ENCODE results near the gene MGA.

The MGA gene

DNA sequence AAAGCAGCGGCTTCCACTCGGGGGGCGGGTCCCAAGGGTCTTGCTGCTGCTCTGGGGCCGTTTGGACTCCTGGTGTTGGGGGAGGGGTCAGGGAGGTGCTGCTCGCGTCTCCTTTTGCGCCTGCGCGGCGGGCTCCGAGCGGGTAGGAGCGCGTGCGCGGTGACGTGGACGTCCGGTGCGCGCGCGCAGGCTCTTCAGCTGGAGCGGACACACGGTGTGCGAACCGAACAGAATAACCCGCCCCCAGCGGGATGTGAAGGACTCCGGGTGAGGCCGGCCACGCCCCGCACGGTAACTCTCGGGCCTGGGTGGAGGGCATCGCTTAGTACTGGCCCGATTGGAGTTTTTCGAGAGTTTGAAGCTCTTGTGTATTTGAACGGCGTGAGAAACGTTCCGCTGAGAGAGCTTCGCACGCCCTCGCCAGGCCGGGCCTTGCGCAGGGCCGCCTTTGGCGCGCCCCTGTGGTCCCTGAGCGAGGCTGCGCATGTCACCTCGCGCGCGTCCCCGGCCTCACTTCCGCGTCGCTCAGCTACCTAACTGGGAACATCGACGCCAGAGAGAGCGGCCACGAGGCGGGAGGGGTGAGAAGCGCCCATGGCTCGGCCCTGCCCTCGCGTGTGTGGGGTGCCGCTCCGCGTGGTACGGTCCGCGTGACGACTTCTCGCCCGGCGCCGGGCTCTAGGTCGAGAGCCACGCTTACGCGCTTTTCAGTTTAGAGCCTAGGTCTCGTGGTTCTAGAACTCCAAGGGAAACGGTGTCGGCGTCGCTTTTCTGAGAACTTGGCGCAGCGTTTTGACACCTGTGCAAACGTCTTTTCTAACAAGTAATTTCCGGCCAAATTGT is at the start of gene MGA:
Gene MGA (plus strand): TSS at position 171 of the 843 bp plus-strand sequence.
- H3K36me3 ChIP-seq (ENCODE audit: insufficient read depth, low read length): no peaks in the 10 kb centered on the region
- H3K9me3 ChIP-seq (ENCODE audit: low read length): no peaks in the 10 kb centered on the region
- peak within 1 kb of the TSS; percentile 57 for H3K27ac ChIP-seq (ENCODE audit: low read depth, low read length)
- H3K9ac ChIP-seq (ENCODE audit: low read length): no peak within 1 kb of the TSS
- H3K27me3 ChIP-seq (ENCODE audit: control insufficient read depth in 1 of 2, insufficient read depth in 2 of 2, low read length in 2 of 2): no peaks in the 10 kb centered on the region
- peak within 1 kb of the TSS; percentile 59 to 79 for H3K4me3 ChIP-seq (ENCODE audit: low read depth in 1 of 2, low read length in 2 of 2)
- H3K4me1 ChIP-seq (ENCODE audit: insufficient read depth, low read length): peaks cover 11% of the 10 kb centered on the region

DNA sequence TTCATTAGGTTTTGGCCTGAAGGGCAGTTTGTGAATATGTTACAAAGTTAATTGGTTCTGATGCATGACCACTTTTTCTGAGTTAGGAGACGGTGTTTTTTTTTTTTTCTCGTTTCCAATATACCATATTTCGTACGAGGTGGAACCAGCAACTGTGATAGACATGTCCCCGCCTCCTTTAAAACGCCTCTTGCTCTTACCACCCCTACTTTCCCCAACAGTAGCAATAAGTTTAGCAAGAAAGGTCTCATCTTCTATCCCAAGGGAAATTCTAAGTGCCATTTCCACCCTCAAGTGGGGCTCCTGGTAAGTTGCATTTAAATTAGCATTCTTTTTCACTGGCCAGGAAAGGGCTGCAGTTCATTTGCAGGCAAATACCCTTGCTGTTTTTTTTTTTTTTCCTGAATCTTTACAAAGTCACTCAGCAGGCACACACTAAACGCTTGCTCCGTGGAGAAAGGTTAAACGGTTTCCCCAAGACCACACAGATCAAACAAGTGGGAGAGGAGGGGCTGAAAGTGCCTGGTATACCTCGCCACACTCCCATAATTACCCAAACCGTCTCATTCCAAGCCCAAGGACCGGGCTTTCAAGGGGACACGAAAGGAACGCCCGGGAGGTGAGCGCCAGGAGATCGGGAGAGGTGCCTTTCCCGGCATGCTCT is 39.5 kb upstream of the MGA start:
- no peak overlapping the region for H3K9ac ChIP-seq (ENCODE audit: low read length)
- no peaks in the 10 kb centered on the region for H3K9me3 ChIP-seq (ENCODE audit: low read length)
- no peaks in the 10 kb centered on the region for H3K36me3 ChIP-seq (ENCODE audit: insufficient read depth, low read length)
- H3K27me3 ChIP-seq (ENCODE audit: control insufficient read depth in 1 of 2, insufficient read depth in 2 of 2, low read length in 2 of 2): no peaks in the 10 kb centered on the region
- H3K27ac ChIP-seq (ENCODE audit: low read depth, low read length): peak overlapping the region; percentile 53
- peak overlapping the region; percentile 61 to 68 for H3K4me3 ChIP-seq (ENCODE audit: low read depth in 1 of 2, low read length in 2 of 2)
- H3K4me1 ChIP-seq (ENCODE audit: insufficient read depth, low read length): peaks cover 3% of the 10 kb centered on the region

DNA sequence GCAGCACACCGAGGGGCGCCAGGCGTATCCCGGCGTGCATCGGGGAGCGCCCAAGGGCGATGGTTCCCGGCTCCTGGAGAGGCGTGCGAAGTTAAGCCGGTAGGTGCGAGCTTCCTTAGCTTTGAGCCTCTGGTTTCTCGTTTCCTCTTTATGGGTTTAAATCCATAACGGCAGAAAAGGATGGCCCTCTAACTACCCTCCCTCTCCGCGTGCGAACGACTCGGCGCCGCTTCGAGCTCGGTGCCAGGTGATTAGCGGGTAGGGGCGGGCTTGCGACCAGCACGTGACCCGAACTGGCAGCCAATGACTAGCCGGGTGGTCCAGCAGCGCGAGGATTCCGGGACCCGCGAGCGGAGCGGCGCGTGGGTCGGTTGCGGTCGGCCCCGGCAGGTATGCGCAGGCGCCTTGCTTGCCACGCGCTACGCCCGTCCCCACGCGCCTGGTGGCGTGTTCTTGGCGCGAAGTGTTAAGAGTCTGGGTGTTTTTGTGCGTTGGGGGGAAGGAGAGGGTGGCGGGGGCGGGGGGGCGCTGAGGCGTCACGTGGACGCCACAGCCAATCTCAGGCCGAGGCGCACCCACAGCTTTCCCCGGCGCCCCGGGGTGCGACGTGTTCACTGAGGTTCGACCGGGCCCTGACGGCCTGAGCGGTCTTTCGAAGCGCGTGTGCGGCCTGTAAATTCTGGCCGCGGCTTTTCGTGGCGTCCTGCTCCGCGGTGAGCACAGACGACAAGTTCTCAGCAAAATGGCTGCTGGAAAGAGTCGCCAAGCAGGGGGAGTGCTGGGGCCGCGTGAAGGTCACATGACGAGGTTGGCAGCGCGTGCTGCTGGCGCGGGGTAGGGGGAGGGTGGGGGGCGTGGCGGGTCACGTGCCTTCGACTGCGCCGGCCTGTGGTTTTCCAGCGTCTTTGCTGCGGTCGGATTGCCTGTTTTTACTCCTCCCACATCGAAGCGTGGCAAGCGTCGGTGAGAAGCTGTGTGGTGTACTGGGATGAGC is 38.7 kb upstream of the MGA start:
- Histone ChIP-seq H3K4me3 (ENCODE audit: low read depth in 1 of 2, low read length in 2 of 2) (peak overlapping the region; percentile 61 to 68), H3K27me3 (ENCODE audit: control insufficient read depth in 1 of 2, insufficient read depth in 2 of 2, low read length in 2 of 2) (no peaks in the 10 kb centered on the region), H3K36me3 (ENCODE audit: insufficient read depth, low read length) (no peaks in the 10 kb centered on the region), H3K27ac (ENCODE audit: low read depth, low read length) (peak overlapping the region; percentile 53), H3K9me3 (ENCODE audit: low read length) (no peaks in the 10 kb centered on the region), H3K4me1 (ENCODE audit: insufficient read depth, low read length) (peaks cover 3% of the 10 kb centered on the region), H3K9ac (ENCODE audit: low read length) (no peak overlapping the region)

DNA sequence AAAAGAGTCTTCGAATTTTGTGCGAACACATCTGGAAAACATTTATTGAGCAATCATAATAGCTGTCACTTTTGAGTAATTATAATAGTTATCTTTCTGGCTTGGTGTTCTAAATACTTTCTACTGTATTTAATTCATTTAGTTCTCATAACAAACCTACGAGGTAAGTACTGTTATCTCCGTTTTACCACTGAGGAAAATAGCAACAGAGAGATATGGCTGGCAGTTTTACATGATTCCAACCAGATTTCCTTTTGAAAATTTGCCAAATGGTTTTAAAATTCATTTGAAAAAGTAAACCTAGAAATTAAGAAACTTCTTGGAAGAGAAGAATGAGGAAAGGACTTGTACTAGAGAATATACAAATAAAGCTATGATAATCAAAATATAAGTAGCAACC is 37.3 kb upstream of the MGA start:
- Histone ChIP-seq H3K27me3 (ENCODE audit: control insufficient read depth in 1 of 2, insufficient read depth in 2 of 2, low read length in 2 of 2) (no peaks in the 10 kb centered on the region), H3K4me3 (ENCODE audit: low read depth in 1 of 2, low read length in 2 of 2) (no peak overlapping the region), H3K4me1 (ENCODE audit: insufficient read depth, low read length) (peaks cover 3% of the 10 kb centered on the region), H3K9ac (ENCODE audit: low read length) (no peak overlapping the region), H3K27ac (ENCODE audit: low read depth, low read length) (no peak overlapping the region), H3K36me3 (ENCODE audit: insufficient read depth, low read length) (no peaks in the 10 kb centered on the region), H3K9me3 (ENCODE audit: low read length) (no peaks in the 10 kb centered on the region)

DNA sequence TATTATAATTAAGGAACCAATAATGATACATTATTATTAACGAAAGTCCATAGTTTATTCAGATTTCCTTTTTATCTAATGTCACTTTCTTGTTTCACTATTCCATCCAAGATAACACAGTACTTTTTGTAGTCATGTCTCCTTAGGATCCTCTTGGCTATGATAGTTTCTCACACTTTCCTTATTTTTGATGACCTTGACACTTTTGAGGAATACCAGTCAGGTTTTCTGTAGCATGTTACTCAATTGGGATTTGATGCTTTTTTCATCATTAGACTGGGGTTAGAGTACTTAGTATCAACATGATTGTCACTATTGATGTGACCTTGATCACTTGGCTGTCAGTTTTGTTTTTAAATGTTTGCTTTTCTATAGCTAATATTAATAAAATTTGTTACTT is 33.0 kb upstream of the MGA start:
- Histone ChIP-seq H3K27ac (ENCODE audit: low read depth, low read length) (no peak overlapping the region), H3K4me1 (ENCODE audit: insufficient read depth, low read length) (no peaks in the 10 kb centered on the region), H3K9ac (ENCODE audit: low read length) (no peak overlapping the region), H3K4me3 (ENCODE audit: low read depth in 1 of 2, low read length in 2 of 2) (no peak overlapping the region), H3K27me3 (ENCODE audit: control insufficient read depth in 1 of 2, insufficient read depth in 2 of 2, low read length in 2 of 2) (no peaks in the 10 kb centered on the region), H3K9me3 (ENCODE audit: low read length) (no peaks in the 10 kb centered on the region), H3K36me3 (ENCODE audit: insufficient read depth, low read length) (no peaks in the 10 kb centered on the region)

DNA sequence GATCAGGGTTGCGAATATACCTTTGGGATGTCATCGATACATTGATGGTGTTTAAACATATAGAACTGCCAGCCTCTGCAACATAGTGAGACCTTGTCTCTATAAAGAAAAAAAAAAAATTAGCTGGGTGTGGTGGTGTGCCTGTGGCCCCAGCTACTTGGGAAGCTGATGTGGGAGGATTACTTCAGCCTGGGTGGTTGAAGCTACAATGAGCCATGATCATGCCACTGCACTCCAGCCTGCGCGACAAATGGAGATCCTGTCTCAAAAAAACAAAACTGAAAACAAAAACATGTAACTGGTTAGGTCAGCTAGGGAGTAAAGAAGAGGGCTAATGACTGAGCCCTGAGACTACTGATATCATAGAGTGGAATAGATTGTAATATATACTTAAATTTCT is 30.7 kb upstream of the MGA start:
- no peak overlapping the region for H3K4me3 ChIP-seq (ENCODE audit: low read depth in 1 of 2, low read length in 2 of 2)

DNA sequence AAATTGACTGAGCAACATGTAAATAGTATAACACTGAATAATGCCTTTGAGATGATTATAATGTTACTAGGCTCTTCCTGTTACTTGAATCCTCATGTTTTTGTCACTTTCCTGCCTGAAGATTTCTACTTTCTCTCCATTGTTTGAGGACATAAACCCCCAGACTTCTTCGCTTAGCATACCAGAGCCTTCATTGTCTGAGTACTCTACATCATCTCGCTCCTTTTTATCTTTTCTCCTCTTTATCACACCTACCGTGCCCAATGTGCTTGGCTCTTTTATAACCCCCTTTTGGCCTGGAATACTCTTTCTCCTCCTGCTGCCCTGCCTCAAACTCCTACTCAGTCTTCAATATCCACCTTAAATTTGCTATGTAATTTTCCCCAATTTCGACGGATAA is 30.3 kb upstream of the MGA start:
- no peaks in the 10 kb centered on the region for H3K36me3 ChIP-seq (ENCODE audit: insufficient read depth, low read length)
- H3K9me3 ChIP-seq (ENCODE audit: low read length): no peaks in the 10 kb centered on the region
- no peak overlapping the region for H3K9ac ChIP-seq (ENCODE audit: low read length)
- H3K27ac ChIP-seq (ENCODE audit: low read depth, low read length): no peak overlapping the region
- no peak overlapping the region for H3K4me3 ChIP-seq (ENCODE audit: low read depth in 1 of 2, low read length in 2 of 2)
- H3K4me1 ChIP-seq (ENCODE audit: insufficient read depth, low read length): no peaks in the 10 kb centered on the region
- H3K27me3 ChIP-seq (ENCODE audit: control insufficient read depth in 1 of 2, insufficient read depth in 2 of 2, low read length in 2 of 2): no peaks in the 10 kb centered on the region

More for the DNA sequence above, 30.7 kb upstream of the MGA start:
- H3K36me3 ChIP-seq (ENCODE audit: insufficient read depth, low read length): no peaks in the 10 kb centered on the region
- no peaks in the 10 kb centered on the region for H3K4me1 ChIP-seq (ENCODE audit: insufficient read depth, low read length)
- no peak overlapping the region for H3K27ac ChIP-seq (ENCODE audit: low read depth, low read length)
- H3K9ac ChIP-seq (ENCODE audit: low read length): no peak overlapping the region
- H3K9me3 ChIP-seq (ENCODE audit: low read length): no peaks in the 10 kb centered on the region
- no peaks in the 10 kb centered on the region for H3K27me3 ChIP-seq (ENCODE audit: control insufficient read depth in 1 of 2, insufficient read depth in 2 of 2, low read length in 2 of 2)

DNA sequence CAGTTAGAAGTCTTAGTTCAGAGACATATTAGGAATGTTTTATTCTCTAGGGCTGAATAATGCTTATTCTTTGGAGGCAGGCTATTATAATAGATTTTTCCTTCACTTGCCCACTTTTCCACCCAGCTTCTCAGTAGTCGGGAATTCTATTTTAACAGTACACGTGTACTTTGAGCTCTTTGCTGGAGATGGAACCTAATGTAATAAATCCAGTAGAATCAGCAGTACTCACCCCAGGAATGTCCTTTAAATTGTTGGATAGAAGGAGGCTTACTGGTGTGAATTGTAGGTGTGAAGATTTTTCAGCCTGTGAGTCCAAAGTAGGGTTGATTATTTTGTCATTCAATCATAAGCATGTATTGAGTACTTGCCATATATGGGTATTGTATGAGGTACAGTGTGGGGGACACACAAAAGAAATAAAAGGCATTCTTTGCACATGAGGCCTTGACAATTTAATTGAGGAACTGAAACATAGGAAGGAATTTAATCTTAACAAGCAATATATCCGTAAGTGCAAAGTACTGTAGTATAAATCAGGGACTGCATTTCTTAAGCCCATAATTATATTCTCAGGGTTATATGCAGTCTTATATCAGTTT is 29.5 kb upstream of the MGA start:
- no peak overlapping the region for H3K4me3 ChIP-seq (ENCODE audit: low read depth in 1 of 2, low read length in 2 of 2)
- no peaks in the 10 kb centered on the region for H3K4me1 ChIP-seq (ENCODE audit: insufficient read depth, low read length)
- no peaks in the 10 kb centered on the region for H3K36me3 ChIP-seq (ENCODE audit: insufficient read depth, low read length)
- no peaks in the 10 kb centered on the region for H3K9me3 ChIP-seq (ENCODE audit: low read length)
- H3K27ac ChIP-seq (ENCODE audit: low read depth, low read length): no peak overlapping the region
- H3K27me3 ChIP-seq (ENCODE audit: control insufficient read depth in 1 of 2, insufficient read depth in 2 of 2, low read length in 2 of 2): no peaks in the 10 kb centered on the region
- no peak overlapping the region for H3K9ac ChIP-seq (ENCODE audit: low read length)

DNA sequence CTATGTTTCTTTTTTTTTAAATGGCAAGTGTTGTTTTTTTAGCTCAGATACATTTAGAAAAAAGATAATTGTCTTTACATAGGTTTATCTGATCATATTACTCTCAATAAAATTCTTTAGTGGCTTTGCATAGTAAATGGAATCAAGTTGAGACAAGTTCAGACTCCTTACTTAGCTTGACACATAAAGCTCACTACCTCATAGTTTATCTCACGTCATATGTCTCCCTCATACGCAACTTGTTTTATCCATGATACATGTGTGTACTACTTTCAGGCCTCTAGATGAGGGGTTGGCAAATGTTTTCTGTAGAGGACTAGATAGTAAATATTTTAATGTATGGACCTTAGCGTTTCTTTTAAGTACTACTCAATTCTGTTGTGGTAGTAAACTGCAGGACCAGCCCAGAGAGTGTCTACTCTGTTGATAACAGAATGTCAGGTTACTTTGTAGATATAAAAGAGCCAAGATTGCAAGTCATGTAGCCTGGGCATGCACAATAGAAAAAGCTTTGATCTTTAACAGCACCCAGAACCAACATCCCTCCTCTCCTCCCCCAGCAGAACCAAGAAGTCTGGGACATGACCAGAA is 28.2 kb upstream of the MGA start:
- Histone ChIP-seq H3K4me3 (ENCODE audit: low read depth in 1 of 2, low read length in 2 of 2) (no peak overlapping the region), H3K9me3 (ENCODE audit: low read length) (no peaks in the 10 kb centered on the region), H3K36me3 (ENCODE audit: insufficient read depth, low read length) (no peaks in the 10 kb centered on the region), H3K27me3 (ENCODE audit: control insufficient read depth in 1 of 2, insufficient read depth in 2 of 2, low read length in 2 of 2) (no peaks in the 10 kb centered on the region), H3K9ac (ENCODE audit: low read length) (no peak overlapping the region), H3K27ac (ENCODE audit: low read depth, low read length) (no peak overlapping the region), H3K4me1 (ENCODE audit: insufficient read depth, low read length) (no peaks in the 10 kb centered on the region)

DNA sequence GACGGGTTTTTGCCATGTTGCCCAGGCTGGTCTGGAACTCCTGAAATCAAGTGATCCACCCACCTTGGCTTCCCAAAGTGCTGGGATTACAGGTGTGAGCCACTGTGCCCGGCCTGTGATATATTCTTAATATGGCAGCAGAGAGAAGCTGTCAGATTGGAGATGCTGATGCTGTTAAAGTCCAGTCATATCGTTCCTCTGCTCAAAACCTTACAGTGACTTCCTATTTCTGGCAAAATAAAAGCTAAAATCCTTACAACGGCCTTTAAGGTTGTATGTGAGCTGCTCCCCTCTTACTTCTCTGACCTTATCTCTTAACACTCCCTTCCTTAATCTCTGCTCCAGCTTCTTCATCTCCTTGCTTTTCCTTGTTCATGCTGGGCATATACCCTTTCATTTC is 26.6 kb upstream of the MGA start:
- H3K4me1 ChIP-seq (ENCODE audit: insufficient read depth, low read length): no peaks in the 10 kb centered on the region
- H3K27ac ChIP-seq (ENCODE audit: low read depth, low read length): no peak overlapping the region
- H3K27me3 ChIP-seq (ENCODE audit: control insufficient read depth in 1 of 2, insufficient read depth in 2 of 2, low read length in 2 of 2): no peaks in the 10 kb centered on the region
- no peak overlapping the region for H3K4me3 ChIP-seq (ENCODE audit: low read depth in 1 of 2, low read length in 2 of 2)
- H3K9ac ChIP-seq (ENCODE audit: low read length): no peak overlapping the region
- no peaks in the 10 kb centered on the region for H3K9me3 ChIP-seq (ENCODE audit: low read length)
- no peaks in the 10 kb centered on the region for H3K36me3 ChIP-seq (ENCODE audit: insufficient read depth, low read length)
